ENCODE results near the gene CNNM1. TPM values are rescaled to one million over a fixed set of nuclear protein-coding genes. Genes with fewer than 3 reads are reported as not detected.

CNNM1 gene
- total and polyA plus RNA-seq, 2 donors (not counting 3 experiments of a cell fraction or from before 2014, with no cell fraction given), result not detected

- no peak overlapping the region for H3K4me3 ChIP-seq (replicated peaks in 1 of 3; ENCODE audit: insufficient read depth in 1 of 3, low read depth in 1 of 3, low read length in 3 of 3)
- no peaks in the 10 kb centered on the region for H3K9me3 ChIP-seq (replicated peaks; ENCODE audit: control insufficient read depth, insufficient read depth, low read length)
- no peaks in the 10 kb centered on the region for H4K20me1 ChIP-seq (replicated peaks; ENCODE audit: control insufficient read depth, extremely low read depth, insufficient read depth, low read length)
- H3K27ac ChIP-seq (ENCODE audit: insufficient read depth, low read depth, low read length), result no peak overlapping the region
- no peak for DNase-seq (ENCODE audit: low read depth, low spot score)
- no peaks in the 10 kb centered on the region for H3K27me3 ChIP-seq (ENCODE audit: control insufficient read depth in 2 of 2, insufficient read depth in 2 of 2, low read length in 2 of 2)
- BruUV-seq (replicated peaks), result no TSS peak
- dilution Hi-C loops (cut with MboI; ENCODE audit: extremely low pct_ligation_motif_present, low sequenced_read_pairs), result loop anchor here (25.0 kb wide), 1 partner anchor 188 kb away; the partner anchor contains the start of gene SLC25A28
- ChIA-PET POLR2A (no interaction called here), CTCF (interaction anchor here (1.0 to 2.2 kb wide), 2 partner anchors 32 to 188 kb away, joined by 3 to 6 read pairs; no protein-coding TSS in a partner anchor)
- peaks cover 10% of the 10 kb centered on the region for H3K79me2 ChIP-seq (ENCODE audit: control insufficient read depth, insufficient read depth, low read length)
- no peaks in the 10 kb centered on the region for H3K9me1 ChIP-seq (replicated peaks; ENCODE audit: control insufficient read depth, extremely low read depth, insufficient read depth, low read length)
- intact Hi-C loops (cut with micrococcal nuclease), result no loop called here
- H2AFZ ChIP-seq (ENCODE audit: low read depth, low read length), result no peak overlapping the region
- peaks cover 0 to 4% of the 10 kb centered on the region in 2 experiments for H3K36me3 ChIP-seq (ENCODE audit: control insufficient read depth in 2 of 2, extremely low read depth in 1 of 2, insufficient read depth in 2 of 2, low read length in 2 of 2)
- no peak overlapping the region for H3K4me2 ChIP-seq (ENCODE audit: insufficient read depth, low read length)
- no peak overlapping the region for H3K9ac ChIP-seq (replicated peaks; ENCODE audit: extremely low read depth, insufficient read depth, low read length)
- no peak for FAIRE-seq
- TF ChIP-seq MAX (IDR thresholded peaks at IDR 0.05; ENCODE audit: insufficient read depth, insufficient read length) (no peak), FOS (IDR thresholded peaks at IDR 0.05; ENCODE audit: borderline replicate concordance, insufficient read depth, low read length) (no peak), POLR2A (IDR thresholded peaks at IDR 0.05; ENCODE audit: low read depth, low read length) (no peak), MYC (IDR thresholded peaks at IDR 0.05; ENCODE audit: low read depth, low read length) (no peak), POLR2AphosphoS5 (IDR thresholded peaks at IDR 0.05; ENCODE audit: insufficient read depth, low read depth, low read length) (no peak), GATA2 (IDR thresholded peaks at IDR 0.05; ENCODE audit: insufficient read depth, insufficient read length, low read depth, low read length) (no peak), EZH2 (IDR thresholded peaks at IDR 0.05; ENCODE audit: borderline replicate concordance, low read depth, low read length, severe bottlenecking) (no peak), JUN (IDR thresholded peaks at IDR 0.05; ENCODE audit: borderline replicate concordance, insufficient read depth, insufficient read length, low read depth) (no peak), CTCF (IDR thresholded peaks at IDR 0.05; ENCODE audit: extremely low read depth in 1 of 2, insufficient read depth in 1 of 2, low read depth in 1 of 2, low read length in 2 of 2) (no peak)
- H3K4me1 ChIP-seq (ENCODE audit: control insufficient read depth, extremely low read depth, insufficient read depth, low read length), result peaks cover 3% of the 10 kb centered on the region
Observed at GRCh38 chr10:99424656-99425055, 95.5 kb downstream of the CNNM1 start.

All from endothelial cell of umbilical vein (primary cell).